NCI-H2029 (cell line): Measurements from ENCODE around the gene EGFL8.
A peak's percentile ranks its signal among the peaks of the same experiment; 100 is the strongest.

Experiments
- DNase-seq: peaks from one replicate; lab custom pipeline; 2025; lab: John Stamatoyannopoulos, UW

EGFL8 gene

DNA sequence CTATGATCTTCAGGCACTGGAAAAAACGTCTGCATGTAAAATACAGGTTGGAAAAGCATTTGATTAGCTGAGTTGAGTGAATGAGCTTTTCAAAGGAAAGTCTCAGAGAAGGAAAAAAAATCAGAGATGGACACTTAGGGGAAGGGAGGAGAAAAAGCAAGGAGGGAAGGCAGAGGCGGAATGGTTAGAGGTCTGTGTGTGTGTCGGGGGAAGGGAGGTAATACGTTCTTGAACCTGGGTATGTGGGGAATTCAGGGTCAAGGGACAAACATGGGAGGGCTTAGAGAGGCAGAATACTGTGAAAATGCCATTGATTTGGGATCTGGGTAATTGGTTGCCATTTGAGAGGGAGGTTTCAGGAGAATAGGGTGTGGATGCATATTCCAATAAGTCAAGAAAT lies 17.7 kb upstream of the EGFL8 start:
- no peak for DNase-seq

- DNase-seq: no peak
Measured at GRCh38 chr6:32147401-32148132, 16.8 kb upstream of the EGFL8 start.

- no peak for DNase-seq
Measured at GRCh38 chr6:32148289-32149091, 15.9 kb upstream of the EGFL8 start.

GRCh38 chr6:32149092-32149755 lies 15.2 kb upstream of the EGFL8 start:
- no peak for DNase-seq

GRCh38 chr6:32149932-32150870 lies 14.2 kb upstream of the EGFL8 start:
- no peak for DNase-seq

- DNase-seq: no peak
Measured at GRCh38 chr6:32151181-32151862, 13.1 kb upstream of the EGFL8 start.

- DNase-seq: no peak
Measured at GRCh38 chr6:32151863-32152768, 12.3 kb upstream of the EGFL8 start, which contains the start of gene PRRT1. Gene PRRT1, minus strand, starts transcription at chr6:32151939. Its CDS starts 112 bp downstream, at chr6:32151827.

DNA sequence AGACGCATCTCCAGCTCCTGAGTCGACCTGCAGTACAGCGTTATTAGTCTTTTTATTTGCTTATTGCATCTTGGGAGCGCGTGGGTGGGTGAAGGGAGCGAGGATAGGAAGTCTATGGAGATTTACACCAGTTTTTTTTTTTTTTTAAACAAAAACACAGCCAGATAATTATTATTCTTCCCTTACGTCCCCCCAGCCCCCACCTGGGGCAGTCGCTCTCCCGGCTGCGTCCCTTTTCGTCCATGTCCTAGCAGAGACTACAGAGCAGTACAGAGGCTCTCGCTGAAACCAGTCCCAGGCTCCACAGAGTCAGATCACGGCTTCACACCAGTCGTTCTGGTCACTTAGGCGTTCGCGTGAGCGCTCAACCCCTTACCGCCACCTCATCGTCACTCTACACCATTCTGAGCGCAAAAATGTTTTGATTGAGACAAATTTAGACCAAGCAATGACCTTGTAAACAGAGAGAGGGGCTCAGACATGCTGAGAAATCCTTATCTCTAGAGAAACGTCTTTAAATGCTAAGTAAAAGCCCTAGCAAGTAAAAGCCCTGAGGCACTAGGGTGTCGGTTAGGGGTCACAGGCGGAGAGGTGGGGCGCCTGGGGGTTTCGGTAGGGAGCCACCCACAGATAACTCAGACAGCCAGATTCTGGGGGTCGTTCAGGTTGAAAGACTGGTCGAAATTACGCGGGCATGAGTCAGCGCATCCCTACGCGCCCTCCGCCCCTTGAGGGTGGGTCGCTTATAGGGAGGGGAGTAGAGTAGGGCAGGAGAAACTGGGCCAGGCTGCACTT lies 11.4 kb upstream of the EGFL8 start:
- DNase-seq: no peak

- DNase-seq: peak; percentile 79
Measured at GRCh38 chr6:32153564-32154513, 10.6 kb upstream of the EGFL8 start, which contains the start of gene PPT2. Gene PPT2, plus strand, starts transcription at chr6:32154141. Its CDS starts 454 bp downstream, at chr6:32154595.

GRCh38 chr6:32154514-32155161 lies 9.8 kb upstream of the EGFL8 start:
- DNase-seq: peak; percentile 71

DNA sequence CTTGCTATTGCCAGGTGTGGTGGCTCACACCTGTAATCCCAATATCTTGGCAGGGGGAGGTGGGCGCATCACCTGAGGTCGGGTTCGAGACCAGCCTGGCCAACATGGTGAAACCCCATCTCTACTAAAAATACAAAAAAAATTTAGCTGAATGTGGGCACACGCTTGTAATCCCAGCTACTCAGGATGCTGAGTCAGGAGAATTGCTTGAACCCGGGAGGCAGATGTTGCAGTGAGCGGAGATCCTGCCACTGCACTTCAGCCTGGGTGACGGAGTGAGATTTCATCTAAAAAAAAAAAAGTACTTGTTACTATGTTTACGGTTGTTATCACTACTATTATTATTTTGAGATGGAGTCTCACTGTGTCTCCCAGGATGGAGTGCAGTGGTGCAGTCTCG lies 7.5 kb upstream of the EGFL8 start:
- no peak for DNase-seq

DNA sequence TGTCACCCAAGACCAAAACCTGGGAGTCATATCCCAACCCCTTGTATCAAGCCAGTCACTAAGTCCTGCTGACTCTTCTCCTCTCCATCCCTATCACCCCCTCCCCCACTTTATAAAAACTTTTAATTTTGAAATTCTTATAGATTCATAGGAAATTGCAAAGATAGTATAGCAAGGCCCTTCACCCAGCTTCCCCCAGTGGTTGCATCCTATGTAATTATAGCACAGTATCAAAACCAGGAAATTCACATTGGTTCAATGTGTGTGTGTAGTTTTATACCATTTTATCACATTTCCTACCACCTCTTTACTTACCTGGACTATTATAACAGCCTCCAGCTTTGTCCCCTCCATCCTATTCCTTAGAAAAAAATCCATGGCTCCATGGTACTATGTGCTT lies 6.3 kb upstream of the EGFL8 start:
- DNase-seq: no peak

DNA sequence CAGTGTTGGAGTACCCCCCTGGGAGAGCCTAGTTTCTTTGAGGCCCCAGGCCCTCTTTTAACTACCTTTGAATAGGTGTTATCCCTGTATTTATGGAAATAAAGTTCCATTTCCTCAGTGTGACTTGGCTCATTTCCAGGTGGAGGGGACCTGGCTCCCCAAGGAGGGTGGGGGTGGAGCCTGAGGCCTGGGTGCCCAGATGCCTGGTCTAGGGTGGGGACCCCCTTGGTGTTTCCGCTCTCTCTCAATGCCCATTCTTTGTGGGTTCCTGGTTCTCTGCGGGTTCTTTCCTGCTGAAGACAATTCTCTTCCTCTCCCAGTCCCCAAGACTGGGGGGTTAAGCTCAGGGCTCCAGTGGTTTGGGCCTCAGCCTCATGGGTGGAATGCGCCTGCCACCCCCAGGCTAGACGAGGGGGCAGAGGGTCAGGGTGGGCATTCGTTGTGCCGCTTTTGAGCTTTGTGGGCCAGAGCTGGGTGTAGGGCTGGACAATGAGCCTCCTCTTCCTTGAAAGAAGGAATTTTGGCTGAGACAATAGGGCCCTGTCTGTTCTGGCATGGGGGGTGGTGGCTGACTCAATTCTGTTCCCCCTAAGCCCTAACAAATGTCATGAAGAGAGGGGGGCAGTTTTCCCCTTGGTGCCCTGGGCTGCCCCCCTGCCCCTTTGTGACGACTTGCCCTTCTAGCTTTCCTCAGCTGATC lies 686 bp upstream of the EGFL8 start:
- DNase-seq: no peak

- DNase-seq: no peak
Measured at GRCh38 chr6:32166411-32167061, 2.1 kb downstream of the EGFL8 start.

DNA sequence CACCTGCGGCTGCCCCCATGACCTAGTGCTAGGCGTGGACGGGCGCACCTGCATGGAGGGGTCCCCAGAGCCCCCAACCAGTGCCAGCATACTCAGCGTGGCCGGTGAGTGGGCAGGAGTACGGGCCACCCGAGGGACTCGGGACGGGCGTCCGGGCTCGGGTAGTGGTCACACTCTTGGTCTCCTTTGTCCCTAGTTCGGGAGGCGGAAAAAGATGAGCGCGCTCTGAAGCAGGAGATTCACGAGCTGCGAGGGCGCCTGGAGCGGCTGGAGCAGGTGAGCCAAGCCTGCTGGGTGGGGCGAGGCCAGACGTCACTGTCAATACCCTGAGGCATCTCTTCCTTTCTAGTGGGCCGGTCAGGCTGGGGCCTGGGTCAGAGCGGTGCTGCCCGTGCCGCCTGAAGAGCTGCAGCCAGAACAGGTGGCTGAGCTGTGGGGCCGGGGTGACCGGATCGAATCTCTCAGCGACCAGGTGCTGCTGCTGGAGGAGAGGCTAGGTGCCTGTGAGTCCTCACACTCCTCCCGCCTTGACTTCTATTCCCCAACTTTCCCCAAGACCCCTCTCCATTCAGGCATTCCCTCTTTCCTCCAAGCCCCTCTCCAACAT lies 2.9 kb downstream of the EGFL8 start:
- no peak for DNase-seq

- no peak for DNase-seq
Measured at GRCh38 chr6:32167761-32168262, 3.4 kb downstream of the EGFL8 start.
